HG03558 (cell line): ENCODE measurements around the gene TP53AIP1.

ENCODE experiments used
- ATAC-seq: cut with Tn5 transposase; IDR thresholded peaks from one replicate; pipeline ENCODE4 v1.9.1; 2021; ENCODE audit warnings: moderate number of reproducible peaks; ENCODE audit not compliant: unreplicated experiment; ENCODE audit errors: extremely low read depth

TP53AIP1 gene

DNA sequence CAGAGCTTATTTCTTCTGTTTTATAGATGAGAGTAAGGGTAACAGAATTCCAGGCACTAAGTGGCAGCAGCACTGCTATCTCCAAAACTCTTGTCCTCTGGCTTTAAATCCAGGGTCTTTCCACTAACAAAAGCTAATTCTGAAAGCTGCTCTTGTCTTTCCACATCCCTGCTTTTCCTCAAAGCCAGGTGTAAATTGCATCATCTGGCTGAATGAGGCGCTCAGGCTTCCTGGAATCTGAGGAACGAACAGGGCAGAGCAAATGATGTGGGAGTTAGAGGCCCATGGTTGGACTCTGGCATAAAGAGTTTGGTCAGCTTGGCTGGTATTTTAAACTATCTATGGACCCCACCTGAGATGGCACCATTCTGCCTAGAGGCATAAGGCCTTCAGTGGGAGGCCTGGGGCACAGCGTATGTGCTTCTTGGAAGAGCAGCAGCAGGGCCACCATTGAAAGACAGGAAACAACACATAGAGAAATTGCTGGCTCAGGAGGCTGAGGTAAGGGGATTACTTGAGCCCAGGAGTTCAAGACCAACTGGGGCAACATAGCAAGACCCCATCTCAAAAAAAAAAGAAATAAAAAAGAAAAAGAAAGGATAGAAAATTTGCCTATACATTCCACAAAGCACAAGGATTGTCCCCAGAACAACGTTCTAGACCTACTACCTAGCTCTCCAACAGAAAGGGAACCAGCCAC lies 49.7 kb downstream of the TP53AIP1 start:
- ATAC-seq: no peak

DNA sequence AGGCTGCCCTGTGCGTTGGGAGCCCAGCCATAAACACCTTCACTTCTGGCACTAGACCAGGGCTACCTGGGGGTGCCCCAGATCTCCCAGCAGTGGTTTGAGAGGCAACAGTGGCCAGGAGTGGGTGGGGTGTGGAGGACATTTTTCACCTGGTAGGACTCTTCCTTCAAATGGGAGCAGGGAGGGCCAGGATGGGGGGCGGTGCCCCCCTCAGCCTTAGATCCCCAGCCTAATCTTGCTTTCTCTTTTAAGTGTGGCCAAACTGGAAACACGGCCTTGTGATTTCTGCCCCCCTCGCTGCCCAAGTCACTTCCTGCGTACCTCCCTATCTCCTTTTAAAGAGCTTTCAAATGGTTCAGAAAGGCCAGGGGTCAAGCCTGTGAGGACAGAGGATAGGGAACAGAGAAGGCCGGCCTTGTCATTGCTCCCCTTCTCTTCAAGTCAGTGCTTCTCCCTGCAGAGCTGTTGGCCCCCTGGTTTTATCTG lies 50.7 kb downstream of the TP53AIP1 start:
- no peak for ATAC-seq

DNA sequence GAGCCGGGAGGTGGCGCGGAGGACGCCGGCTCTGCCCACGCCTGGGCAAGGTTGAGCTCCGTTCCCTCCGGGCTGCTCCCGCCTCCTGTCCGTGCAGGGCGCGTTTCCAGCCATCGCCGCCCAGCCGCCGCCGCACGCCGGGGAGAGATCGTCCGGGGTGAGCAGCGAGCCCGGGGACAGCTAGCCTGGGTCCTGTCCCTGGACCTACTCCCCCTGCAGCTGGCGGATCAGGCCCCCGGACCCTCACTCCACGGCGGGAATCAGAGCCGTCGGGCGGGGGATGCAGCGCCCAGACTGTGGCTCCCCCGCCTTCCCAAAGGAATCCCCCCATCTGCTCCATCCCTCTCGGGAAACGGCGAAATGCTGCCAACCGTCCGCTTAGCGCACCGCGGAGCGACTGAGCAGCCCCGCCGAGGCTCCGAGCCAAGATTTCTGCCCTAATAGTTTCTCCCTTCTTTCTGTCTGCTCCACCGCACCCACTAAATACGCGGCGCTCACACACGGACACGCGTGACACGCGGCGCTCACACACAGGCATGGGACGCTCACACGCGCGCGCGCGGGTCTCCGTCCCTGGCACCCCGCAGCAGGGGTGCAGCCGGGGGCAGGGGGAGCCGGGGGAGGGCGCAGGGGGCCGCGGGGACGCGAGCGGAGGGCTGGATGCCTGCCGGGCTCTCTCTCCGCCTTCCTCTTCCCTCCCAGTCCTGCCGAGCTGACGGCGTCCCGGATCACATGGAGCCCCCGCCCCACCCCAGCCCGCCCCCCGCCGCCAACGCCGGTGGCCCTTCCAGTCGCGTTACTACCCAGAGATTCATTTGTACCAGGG lies 51.9 kb downstream of the TP53AIP1 start, which contains the start of gene KCNJ5:
Gene KCNJ5, plus strand, starts transcription at position 814 of the 826 bp plus-strand sequence. CDS start 19,918 bp downstream, outside the sequence.
- no peak for ATAC-seq

DNA sequence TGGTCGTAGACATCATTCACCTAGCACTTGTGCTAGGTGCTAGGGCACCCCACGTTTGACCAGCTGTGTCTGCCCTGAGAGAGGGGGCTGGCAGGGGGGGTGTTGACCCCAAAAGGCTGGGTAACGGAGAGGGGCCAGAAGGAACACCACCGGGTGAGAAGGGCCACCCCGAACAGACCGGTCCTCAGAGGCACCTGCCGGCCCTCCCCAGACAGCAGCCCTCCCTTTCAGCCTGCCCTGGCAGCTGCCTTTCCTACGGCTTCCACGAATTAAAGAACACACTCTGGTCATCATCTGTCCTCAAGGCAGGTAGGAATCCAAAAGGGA lies 52.5 kb downstream of the TP53AIP1 start:
- ATAC-seq: no peak

DNA sequence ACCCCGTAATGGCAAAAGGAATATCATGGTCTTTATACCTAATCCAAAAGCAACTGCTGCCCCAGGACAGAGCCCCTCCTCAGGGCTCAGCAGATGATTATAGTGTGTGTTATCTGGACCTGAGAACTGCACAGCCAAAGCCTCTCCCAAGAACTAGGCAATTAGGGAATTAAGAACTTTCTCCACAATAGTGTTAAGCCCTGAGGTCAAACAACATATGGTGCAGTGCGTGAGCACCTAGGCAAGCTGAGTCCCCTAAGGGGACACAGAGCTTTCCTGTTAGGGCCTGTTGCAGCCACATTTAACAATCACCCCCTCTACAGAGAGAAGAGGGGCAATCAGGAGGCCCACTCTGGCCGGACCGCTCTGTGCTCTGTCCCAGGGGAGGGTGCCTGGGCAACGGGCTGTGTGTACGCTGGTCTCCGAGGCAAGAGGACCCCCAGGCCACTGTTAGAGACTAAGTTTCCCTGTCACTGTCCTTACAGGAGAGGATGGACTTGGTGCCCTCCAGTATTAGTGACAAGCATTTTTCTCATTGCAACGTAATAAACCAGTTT lies 52.9 kb downstream of the TP53AIP1 start:
- ATAC-seq: no peak

DNA sequence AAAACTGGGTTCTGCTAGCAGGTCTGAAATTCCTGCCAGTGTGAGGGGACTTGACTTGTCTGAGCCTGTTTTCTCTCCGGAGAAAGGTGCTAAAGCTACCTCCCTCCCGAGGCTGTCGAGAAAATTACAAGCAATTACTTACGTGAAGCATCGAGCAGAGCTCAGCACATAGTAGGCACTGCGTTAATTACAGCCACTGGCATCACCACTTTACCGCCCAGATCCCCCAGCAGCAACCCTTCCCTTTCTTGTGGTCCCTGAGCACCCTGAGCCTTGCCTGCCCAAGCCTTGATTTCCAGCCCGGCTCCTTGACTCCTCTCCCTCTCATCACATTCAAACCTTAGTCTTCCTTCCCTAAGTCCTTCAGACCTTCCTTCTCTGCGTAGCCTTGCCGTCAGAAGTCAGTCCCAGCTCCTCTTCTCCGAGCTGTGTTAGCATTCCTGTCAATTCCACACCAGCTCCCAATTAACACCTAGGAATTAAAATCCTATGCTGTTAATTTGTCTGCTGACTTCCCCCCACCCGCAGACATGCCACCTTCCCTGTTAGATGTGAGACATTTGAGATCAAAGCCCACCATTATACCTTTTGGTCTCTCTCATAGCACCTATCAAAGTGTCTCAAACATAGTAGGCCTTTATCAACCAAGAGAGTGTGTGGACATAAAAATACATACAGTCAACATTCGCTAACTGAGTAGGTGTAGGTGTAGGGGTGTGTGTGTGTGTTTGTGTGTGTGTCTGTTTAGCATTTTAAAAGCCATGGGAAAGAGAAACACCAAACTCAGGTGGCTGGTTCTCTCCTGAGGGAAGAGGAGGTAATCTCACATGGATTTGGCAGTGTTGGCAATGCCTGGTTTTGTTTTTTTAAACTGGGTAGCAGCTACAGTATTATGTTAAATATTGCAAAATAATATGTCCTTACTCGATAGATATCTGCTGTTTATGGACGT lies 54.4 kb downstream of the TP53AIP1 start:
- ATAC-seq: no peak

DNA sequence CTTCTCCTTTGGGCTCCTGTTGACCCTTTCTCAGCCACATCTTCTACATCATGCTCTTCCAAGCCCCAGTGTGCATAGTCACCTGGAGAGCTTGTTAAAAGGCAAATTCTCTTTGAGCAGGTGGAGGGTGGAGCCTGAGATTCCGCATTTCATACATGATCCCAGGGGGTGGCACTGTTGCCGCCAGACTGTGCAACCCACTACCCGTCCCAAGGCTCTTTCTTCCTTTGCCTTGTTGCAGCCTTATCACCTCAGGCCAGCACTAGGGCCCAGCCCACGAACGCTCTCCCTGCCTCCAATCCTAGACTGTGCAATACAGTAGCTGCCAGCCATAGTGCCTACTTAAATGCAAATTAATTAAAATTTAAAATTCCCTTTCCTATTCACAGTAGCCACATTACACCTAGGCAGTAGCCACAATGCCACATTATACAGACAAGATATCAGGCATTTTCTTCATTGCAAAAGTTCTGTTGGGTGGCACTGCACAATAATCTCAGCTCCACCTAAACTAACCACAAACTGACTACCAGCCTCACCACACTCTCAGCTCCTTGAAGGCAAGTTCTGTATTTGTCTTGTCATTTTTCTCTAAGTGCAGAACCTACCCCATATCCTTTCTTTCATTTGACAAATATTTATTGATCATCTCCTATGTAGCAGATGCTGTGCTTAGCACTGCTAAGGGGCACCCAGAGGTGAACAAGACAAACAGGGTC lies 56.1 kb downstream of the TP53AIP1 start:
- ATAC-seq: no peak
